Stimulated activated CD4-positive, alpha-beta T cell treated with anti-CD3 and anti-CD28 coated beads, Interleukin-12 subunit alpha, Interleukin-12 subunit beta, amount 100 ng/mL, for 4 hours (primary cell): ENCODE data around the gene ORC4.
A peak's percentile ranks its signal among the peaks of the same experiment; 100 is the strongest.

Experiments
- DNase-seq: peaks from one replicate; pipeline ENCODE4 v3.0.0-alpha.2; 2020

ORC4 gene

DNA sequence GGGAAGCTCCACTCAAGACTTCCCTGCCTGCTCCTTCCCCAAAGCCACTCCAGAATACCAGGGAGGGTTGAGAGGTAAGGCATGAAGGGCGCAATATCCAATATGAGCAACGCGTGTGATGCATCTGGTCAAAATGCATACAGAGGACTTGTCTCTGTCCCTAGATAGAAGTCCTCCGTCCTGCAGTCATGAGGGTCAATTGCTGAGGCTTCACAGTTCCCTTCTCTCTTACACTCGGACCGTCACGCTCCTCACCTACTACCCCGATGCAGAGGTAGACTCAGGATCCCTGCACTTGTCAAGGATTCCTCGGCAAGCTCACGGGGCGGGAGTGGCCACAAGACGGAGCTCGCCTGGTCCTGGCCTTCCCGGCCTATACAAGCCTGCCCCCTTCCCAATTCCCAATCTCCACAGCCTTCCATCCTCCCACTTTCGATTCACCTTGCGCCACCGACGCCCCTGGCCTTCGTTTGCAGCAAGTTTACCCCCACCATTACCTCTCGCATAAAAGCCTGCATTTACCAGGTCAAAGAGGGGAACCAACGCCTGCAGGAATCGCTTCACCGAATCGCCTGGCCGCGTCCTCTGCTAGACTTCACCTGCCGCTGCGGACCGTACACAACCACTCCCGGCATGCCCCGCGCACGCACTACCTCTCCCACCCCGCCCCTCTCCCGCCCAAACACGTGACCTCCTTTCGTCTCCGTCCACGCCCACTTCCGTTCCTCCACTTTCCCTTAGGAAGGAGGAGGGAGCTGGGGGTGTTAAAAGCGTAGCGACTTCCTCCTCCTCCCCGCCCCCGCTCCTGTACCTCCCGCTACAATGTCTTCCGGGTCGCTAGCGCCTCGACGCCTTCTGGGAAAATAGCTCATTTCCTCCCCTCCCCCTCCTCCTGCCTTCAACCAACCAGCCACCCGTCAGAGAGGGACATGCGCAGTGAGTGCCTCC, at the start of gene ORC4:
Gene ORC4 (minus strand): TSS at position 627 of the 948 bp plus-strand sequence. CDS start 44,779 bp downstream, outside the sequence.
- peak; percentile 95 for DNase-seq

DNA sequence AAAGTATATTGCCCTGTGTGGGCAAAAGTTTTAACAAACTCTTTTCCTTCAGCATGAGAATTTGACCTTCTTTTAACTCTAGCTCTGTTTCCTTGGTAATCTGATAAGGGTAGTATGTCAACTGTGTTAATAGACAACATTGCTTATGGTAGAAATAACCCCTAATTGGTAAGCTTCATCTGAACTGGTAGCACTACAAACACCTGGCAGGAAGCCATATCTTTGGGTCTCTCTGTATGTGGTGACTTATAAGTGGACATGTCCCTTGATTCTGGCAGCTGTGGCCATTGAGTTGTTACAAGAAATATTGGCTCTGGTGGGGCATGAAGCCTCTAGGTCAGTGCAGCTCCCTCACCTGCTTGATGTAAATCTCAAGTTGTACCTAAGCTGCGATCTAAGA, 47.3 kb upstream of the ORC4 start:
- no peak for DNase-seq

DNA sequence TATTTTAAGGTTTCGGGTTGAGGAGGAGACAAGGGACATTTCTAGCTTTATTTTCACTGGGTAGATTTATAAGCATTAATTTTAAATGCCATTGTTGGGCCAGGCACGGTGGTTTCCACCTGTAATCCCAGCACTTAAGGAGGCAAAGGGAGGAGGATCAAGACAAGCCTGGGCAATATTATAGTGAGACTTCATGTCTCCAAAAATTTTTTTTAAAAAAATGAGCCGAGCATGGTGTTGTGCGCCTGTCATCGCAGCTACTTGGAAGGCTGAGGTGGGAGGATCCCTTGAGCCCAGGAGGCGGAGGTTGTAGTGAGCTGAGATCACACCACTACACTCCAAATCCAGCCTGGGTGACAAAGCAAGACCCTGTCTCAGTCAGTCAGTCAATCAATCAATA, 45.4 kb upstream of the ORC4 start:
- DNase-seq = no peak

DNA sequence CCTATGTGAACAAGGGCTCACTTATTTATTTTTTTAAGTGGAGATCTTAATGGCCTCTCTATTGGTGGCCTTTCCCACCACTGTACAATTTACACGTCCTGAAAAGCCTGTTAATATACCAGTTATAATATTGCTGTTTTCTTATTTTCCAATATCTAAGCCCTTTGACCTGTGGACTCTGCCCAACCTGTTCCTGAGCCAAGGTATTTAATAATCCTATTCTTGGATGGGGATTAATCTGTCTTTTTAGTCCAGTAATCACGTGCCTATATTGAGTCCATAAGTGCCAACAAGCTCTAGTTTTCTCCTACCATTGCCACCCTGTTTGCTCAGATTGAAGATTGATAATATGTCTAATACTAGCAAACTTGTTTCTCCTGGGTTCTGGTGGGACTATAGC, 43.1 kb upstream of the ORC4 start:
- DNase-seq = no peak

DNA sequence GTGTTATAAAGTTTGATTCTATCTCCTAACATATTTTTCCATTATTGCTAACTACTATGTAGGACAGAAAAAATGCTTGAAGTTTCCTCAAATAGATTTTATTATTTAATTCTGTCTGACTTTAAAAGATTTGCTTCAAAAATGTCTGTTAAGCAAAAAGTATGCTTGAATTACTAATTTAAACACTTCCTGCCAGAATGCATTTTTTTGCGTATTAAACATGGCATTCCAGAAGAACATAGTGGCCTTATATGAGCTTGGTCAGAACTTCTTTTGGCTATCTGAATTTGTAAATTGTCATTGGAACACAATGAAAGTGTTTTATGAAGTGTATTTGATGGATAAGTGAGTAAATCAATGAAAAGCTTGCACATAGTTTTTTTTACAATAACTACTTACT, 38.1 kb upstream of the ORC4 start:
- DNase-seq = no peak

DNA sequence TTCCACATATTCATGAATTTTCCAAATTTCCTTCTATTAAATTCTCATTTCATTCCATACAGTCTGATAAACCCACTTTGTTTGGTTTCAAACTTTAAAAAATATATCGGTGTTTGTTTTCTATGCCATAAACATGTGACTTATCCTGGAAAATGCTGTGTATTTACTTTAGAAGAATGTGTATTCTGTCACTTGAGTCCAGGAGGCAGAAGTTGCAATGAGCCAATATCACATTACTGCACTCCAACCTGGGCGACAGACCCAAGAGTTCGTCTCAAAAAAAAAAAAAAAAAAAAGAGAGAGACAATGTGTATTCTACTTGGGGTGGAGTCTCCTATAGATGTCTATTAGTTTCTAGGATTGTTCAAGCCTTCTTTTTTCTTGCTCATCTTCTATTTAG, 32.1 kb upstream of the ORC4 start:
- DNase-seq = no peak

DNA sequence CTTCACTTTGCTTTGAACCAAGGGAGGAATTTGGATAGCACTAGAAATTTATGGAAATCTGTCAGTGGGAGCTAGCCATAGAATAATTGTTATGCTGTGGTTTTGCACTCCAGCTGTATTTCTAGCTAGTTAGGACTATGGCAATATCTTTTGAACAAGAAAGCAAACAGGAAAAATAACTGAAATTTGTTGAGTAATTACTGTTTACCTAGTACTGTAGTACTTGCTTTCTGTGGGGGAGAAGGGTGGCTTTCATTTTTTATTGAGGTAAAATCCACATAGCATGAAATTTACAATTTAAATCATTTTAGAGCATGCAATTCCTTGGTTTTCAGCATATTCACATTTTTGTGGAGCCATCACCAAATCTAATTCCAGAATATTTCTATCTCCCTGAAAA, 28.7 kb upstream of the ORC4 start:
- no peak for DNase-seq

DNA sequence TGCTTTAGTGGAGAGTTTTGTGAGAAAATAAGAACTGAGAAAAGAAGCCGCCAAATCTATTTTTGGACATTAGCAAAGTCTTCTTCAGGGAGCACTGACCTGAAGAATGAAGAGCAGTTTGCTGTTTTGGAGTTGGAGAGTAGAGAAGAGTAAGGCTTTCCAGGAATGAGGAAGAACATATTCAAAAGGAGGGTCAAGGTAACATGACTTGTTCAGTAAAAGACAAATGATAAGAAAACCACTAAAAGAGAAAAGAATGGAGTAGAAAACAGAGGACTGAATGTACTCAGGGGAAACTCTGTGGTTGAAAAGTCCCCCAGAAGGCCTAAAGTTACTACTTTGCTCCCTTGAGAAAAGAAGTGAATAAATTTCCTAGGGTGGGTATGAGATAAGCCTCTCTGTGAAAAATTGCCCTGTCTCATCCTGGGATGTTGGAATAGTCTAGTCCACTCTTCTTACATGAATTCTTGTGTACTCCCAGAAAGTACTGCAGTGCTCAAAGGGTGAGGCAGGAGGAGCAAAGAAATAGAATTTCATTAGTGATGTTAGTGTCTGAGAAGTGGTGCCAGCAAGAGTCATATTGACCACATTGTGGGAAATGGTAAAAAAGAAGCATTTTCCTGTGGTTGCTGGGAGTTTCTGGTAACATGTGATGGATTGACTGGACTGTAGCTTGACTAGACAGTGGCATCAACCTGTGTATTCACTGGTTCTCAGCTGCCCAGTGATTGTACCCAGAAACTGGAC, 28.1 kb upstream of the ORC4 start:
- DNase-seq = no peak

DNA sequence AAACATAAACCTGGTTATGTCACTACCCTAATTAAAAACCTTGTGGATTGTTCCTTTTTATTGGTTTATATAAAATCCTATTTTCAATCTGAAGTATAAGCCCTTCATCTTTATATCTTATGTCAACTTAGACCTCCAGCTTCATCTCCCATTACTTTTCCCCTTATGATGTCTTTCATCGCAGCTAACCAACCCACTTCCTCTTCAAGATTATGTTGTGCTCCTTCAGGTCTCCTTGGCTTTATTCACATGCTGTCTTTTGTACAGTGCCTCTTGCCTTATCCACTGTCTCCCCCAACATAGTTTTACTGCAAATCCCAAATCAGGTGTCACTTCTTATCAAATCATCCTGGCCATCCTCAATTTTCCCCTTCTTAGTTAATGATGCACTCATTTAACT, 26.3 kb upstream of the ORC4 start:
- no peak for DNase-seq

DNA sequence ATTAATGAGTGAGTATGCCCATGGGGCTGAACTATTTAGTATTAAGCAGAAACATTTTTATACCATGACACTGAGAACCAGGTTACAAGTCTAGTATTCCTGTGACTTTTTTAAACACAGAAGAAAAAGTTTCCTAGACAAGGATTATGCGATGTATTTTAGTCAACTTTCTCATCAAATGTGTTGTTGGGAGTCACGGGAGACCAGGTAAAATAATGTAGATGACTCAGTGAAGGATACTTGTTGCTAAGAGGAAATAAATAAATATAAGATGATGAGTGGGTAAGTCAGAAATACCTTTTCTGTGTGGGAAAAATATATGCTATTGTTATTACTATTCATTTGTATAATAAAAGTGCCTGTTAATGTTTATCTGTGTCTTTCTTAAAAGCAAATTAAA, 23.8 kb upstream of the ORC4 start:
- DNase-seq = no peak

DNA sequence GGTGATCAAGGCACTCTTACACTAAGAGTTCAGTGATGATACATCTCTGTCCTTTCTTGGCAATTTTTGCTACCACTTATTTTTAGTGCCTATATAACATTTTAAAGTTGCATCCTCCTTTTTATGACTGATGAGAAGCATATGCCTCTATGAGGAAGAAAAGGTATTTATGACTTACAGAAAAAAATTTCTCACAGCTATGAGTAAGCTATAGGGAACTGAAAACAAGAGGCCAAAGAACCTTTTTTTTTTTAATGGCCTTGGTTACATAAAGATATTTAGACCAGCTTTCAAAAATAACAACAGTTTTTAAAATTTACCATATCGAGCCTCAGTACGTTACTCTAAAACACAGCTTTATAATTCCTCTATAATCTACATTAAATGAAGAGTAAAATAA, 21.7 kb upstream of the ORC4 start:
- DNase-seq = no peak

DNA sequence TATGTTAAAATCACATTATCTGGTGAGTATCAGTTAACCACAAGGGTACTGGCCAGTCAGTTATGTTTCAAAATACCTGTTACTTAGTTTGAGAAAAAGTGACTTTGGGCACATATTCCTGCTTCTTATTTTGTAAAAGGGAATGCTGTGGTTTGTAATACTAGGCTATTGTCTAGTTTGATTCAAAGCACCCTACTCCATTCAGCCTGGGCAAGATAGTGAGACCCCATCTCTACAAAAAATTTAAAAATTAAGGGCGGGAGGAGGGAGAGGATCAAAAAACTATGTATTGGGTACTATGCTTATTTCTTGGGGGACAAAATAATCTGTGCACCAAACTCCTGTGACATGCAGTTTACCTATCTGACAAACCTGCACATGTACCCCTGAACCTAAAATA, 19.2 kb upstream of the ORC4 start:
- no peak for DNase-seq

DNA sequence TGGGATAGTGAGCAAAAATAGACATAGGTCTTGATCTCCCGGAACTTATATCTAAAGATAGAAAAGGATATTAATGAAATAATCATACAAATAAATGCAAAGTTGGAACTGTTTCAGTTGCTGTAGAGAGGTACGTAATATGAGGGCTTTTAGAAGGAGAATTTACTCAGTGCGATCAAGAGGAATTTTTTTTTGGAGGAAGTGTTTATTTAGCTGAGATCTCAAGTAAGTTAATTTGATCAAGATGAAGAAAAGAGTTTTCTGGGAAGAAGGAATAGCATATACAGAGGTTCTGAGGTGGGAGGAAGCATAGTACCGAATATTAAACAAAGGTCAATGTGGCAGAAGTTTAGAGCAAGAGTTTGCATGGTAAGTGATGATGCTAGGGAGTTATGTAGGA, 11.7 kb upstream of the ORC4 start:
- DNase-seq = no peak

DNA sequence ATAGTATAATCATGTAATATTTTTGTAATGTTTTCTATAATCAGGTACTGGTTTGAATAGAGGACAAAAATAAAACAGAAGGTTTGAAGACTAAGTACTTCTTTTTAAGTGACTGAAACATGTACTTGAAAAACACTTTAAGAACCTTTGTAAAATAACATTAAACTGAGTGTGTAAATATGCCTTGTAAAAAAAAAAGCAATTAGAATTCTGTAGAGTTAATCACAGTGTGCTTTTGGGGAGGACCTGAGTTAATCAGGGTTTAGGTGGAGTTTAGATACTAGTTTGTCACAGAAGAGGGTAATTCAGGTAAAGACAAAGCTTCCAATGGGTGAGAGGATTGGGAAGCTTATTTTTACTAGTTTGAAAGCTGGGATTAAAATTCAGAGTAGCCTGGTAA, 10.6 kb upstream of the ORC4 start:
- DNase-seq = no peak

DNA sequence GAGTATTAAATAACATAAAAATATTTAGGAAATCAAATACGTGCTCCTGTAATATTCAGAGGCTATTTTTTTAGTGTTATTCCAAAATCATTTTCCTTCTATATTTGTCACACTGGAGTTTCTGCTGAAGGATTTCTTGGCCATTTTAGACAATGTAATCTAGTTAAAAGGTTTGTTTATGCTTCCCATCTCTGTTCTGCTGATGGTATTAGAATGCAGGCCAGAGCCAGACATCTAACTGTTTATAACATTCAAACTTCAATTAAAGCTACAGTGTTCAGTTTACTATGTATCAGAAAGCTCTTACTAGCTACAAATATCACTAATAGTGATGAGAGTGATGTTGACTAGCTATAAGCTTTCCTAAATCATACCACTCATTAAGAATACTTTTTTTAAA, 8.2 kb upstream of the ORC4 start:
- DNase-seq = no peak

DNA sequence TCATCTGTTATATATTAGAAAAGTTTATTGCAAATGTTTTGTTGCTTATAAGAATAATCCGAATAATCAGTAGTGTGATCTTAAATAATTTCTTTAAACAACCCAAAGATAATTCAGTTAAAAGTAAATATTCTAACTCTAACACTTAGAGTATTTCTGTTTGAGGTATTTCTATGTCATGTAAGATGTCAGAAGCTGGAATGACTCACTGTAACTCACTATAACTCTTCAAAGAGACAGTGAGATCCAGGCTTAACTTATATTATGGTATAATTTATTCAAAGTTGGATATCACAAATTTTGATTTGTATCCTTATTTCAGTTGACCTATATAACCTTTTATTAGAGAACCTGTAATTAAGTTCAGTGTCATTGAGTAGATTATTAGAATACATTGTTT, 7.3 kb upstream of the ORC4 start:
- DNase-seq = no peak

DNA sequence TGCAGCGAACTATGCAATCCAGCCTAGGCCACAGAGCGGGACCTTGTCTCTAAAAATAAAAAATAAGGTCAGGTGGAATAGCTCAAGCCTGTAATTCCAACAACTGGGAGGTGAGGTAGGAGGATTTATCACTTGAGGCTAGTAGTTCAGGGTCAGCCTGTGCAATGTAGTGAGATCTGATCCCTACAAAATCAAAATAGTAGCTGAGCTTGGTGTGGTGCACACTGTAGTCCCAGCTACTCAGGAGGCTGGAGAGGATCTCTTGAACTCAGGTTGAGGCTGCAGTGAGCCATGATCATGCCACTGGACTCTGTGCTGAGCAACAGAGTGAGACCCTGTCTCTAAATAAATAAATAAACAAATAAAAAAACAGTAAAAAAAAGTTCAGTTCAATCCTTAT, 6.0 kb upstream of the ORC4 start:
- DNase-seq = no peak

DNA sequence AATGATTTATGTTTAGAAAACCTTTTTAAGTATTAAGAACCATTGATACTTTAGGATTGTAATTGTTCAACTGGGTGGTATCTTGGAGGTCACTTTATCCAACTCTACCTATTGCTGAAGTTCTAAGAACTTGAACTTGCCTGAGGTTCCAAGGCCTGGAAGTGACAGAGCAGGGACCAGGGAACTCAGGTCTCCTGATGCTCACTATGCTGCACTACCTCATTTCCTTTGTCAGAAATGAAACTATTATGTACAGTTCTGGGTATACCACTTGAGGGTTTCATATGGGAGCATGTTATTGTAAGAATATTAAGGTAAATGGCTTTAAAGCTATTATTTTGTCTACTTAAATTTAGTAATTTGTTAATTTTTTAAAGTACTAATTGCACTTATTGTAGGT, 3.3 kb upstream of the ORC4 start:
- DNase-seq = no peak

DNA sequence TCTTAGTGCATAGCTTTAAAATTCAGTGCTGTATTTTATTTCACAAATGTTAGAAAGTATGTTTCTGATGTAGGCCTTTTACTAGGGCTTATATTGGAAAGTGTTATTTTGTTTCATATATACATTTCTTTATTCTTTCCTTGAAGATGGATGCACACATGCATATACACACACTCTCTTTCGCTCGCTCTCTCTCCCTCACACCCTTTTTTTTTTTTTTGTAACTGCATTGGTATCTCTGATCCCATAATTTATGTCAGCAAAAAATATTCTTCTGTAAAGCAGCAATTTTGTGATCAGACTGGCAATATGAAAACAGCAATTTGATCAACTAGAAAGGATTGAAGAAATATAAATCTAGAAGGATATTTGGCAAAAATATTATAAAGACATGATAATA, 2.3 kb upstream of the ORC4 start:
- DNase-seq = no peak

DNA sequence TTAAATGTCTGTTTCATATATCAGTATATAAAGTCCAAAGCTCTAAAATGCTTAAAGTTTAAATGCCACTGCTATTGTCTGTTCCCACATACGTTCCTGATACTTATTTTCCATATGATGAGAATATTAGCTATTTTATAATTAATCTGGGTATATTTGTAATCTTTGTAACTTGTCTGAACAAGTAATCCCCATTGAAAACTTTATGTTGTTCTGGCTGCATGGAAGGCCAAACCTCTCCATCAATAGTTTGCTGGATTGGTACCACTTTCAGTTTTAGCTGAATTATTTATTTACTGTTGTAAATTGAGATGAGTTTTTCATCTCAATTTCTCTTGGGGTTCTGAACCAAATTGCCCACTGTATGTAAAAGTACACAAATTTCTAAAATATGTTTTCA, 1.8 kb upstream of the ORC4 start:
- no peak for DNase-seq

DNA sequence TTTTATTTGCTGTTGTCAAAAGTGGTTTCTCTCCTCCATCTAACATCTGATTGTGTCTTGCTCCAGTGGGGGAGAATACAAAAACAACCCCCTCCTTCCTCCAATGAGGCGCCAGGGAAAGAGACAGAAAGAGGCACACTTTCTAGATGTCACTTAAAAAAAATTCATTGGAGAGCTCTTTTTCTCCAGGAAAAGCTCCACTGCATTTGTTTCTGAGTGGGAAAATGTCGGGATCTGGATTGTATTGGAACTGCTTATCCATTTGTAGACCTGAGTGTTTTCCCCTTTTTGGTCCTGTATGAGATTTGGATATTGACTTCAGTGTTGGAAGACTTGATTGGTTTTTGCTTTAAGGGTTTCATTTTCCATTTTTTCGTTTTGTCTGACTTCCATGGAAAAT, 1.3 kb upstream of the ORC4 start:
- DNase-seq = no peak

DNA sequence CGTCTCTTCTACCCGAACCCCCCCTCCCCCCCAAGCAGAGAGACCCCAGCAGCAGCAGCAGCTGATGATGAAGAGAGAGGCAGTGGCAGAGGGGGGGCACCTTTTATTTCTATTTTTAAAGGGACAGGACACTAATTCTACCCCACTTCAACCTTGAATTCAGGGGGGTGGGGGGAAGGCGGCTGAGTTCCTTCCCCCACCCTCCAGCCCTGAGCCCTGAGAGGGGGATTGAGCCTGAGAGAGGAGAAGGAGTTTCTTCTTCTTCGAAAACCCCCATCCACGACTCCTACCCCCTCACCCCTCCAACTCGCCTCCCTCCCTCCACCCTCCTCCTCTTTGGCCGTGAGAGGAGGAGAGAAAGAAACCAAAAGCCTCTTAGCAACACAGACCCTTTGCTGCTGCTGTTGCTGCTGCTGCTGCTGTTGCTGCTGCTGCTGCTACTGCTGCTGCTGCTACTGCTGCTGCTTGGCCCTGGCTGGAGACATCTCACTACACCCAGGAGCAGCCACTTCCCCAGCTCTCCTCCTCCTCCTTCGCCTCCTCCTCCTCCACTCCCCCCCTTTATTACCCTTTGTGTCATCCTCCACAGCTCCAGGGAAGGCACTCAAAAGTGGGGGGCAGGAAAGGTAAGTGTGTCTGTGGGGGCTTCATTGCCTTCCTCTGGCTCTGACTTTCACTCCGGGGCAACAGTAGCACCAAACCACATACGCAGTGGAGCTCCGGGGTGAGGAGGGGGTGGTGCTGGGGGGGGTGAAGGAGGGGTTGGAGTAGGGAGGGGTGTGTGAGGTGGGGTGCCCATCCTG, 723 bp upstream of the ORC4 start, which contains the start of gene MBD5:
Gene MBD5 (plus strand): TSS at position 33 of the 803 bp plus-strand sequence.
- DNase-seq = peak; percentile 46

DNA sequence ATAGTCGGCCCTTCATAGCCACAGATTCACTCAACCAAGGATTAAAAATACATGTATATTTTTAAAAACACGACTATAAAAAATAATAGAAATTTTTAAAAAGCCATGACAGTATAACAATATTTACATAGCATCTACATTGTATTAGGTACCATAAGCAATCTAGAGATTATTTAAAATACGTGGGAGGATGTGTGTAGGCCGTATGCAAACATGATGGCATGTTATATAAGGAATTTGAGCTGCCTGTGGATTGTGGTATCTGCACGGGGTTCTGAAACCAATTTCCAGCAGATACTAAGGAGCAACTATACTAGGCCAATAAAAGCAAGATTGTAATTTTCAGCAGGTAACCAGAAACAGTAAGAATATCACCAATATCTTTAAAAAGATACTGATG, 5.9 kb downstream of the ORC4 start:
- no peak for DNase-seq
